ENCODE results near the gene SYNDIG1L. TPM values are rescaled to one million over a fixed set of nuclear protein-coding genes. Genes with fewer than 3 reads are reported as not detected.

SYNDIG1L gene
- total and polyA plus RNA-seq, 4 donors, result 0.38 to 1.2 (median 0.79) TPM

DNA sequence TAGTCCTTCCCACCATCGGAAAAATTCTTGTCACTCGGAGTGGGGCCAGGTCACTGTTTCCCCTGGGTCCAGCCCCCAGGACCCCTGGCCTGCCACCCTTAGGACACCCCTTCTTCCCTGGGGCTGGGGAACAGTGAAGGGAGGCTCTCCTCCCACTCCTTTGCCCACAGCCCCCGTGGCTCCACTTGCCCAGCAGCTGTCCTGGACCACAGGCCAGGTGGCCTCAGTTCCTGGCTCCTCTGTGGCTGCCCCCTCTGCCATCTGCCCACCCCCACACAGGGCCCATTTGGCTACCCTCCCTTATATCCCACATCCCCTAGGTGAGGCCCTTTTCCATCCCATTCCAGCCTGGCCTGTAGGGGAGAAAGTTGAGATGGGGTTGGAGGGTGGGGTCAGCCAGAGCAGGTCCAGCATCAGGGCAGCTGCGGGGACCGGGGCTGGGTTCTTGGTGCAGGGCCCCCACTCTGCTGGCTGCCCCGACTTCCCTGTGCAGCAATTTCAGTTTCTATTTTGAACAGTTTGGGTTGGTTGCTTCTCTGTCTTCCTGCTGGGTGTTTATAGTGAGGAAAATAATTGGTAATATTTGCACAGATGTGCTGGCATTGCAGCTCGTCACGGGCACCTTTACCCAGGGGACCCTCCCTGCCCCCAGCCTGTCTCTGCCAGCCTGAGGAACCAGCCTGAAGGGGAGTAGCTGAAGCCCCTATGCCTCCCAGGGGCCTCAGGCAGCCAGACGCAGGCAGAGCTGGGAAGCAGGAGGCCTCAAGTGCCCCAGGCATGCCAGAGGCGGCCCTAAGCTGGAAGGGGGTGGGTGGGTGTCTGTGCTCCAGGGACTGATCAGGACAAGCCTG lies 23.4 kb downstream of the SYNDIG1L start:
- H3K27ac ChIP-seq (ENCODE audit: low read depth in 1 of 2, low read length in 2 of 2), result no peak overlapping the region
- DNase-seq (peak in 1 of 2 donors; percentile 56), ATAC-seq (ENCODE audit: low FRiP score) (no peak)
- no peaks in the 10 kb centered on the region for H3K36me3 ChIP-seq (ENCODE audit: control insufficient read depth in 1 of 2, insufficient read depth in 2 of 2, low read length in 1 of 2)
- H3K4me3 ChIP-seq (ENCODE audit: low read length in 2 of 2), result no peak overlapping the region
- H3K27me3 ChIP-seq (ENCODE audit: control insufficient read depth in 1 of 2, insufficient read depth in 2 of 2, low read length in 1 of 2), result no peaks in the 10 kb centered on the region
- intact Hi-C loops (cut with DNase I), result no loop called here
- H3K9me3 ChIP-seq (ENCODE audit: control insufficient read depth, low read length), result no peaks in the 10 kb centered on the region
- H3K4me1 ChIP-seq (ENCODE audit: control insufficient read depth in 1 of 2, insufficient read depth in 2 of 2, low read length in 2 of 2), result no peaks in the 10 kb centered on the region
- WGBS, 2 donors, result 50 to 54% methylated on average over 10 of the region's 10 CpGs

DNA sequence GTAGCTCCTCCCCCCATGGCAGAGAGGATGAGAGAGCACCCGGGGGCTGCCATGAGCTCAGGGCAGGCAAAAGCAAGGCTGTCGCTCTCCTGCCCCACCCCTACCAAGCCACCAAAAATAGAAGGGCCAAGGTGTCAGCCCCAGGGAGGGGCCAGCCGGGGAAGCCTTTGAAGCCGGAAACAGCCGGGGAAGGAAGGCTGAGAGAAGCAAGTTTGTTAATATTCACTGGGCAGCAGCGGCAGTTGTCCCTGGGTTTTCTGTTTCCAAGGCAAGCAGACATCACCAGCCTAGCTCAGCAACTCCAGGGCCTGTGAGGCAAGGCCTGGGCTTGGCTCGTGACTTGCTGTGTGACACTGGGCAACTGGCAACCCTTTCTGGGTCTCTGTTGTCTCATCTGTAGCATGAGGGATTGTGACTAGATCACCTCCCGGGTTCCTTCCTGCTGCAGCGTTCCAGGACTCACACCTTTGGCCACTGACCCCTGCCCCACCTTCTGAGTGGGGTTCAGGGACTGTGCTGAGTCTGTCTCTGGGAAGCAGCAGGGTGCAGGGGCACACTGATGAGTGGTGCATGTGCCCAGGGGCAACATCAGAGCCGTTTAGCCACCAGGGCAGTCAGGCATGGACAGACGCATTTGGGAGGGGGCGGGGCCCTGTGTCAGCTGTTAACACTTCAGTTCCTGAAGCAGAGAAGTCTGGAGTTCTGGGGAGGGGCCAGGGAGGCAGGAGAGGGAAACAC lies 24.3 kb downstream of the SYNDIG1L start:
- intact Hi-C loops (cut with DNase I), result no loop called here

DNA sequence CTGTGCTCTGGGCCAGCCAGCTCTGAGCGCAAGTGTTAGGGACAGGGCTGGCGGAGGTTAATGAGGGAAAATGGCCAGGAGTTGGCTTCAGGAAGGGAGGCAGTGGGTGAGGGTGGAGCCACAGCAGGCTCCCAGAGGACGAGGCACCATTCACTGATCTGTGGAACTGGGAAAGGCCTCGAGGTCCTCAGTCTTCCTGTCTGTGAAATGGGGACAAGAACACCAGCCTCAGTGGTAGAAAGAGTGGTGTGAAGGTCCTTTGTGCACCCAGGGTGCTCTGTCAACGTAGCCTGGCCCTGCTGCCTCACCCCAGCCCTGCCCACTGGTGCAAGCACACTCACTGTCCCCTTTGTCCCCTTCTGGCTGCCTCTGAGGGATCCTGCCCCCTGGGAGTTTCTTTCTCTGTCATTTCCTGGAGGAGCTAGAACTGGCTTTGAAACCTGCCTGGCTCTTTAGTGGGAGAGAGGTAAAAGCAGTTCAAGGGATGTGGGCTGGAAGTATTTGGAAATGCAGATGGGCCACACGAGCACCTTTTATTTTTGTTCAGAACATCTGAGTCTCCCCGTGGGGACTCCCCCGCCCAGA lies 25.0 kb downstream of the SYNDIG1L start:
- no peak for DNase-seq
- H3K4me3 ChIP-seq (ENCODE audit: low read length in 2 of 2), result no peak overlapping the region
- no peaks in the 10 kb centered on the region for H3K36me3 ChIP-seq (ENCODE audit: control insufficient read depth in 1 of 2, insufficient read depth in 2 of 2, low read length in 1 of 2)
- intact Hi-C loops (cut with DNase I), result no loop called here
- no peak overlapping the region for H3K27ac ChIP-seq (ENCODE audit: low read depth in 1 of 2, low read length in 2 of 2)
- WGBS, 2 donors, result 43 to 46% methylated on average over 8 of the region's 8 CpGs
- H3K4me1 ChIP-seq (ENCODE audit: control insufficient read depth in 1 of 2, insufficient read depth in 2 of 2, low read length in 2 of 2), result no peaks in the 10 kb centered on the region
- H3K27me3 ChIP-seq (ENCODE audit: control insufficient read depth in 1 of 2, insufficient read depth in 2 of 2, low read length in 1 of 2), result no peaks in the 10 kb centered on the region
- ATAC-seq (ENCODE audit: low FRiP score), result peak; percentile 22
- H3K9me3 ChIP-seq (ENCODE audit: control insufficient read depth, low read length), result no peaks in the 10 kb centered on the region

More for the DNA sequence above, 24.3 kb downstream of the SYNDIG1L start:
- Histone ChIP-seq H3K9me3 (ENCODE audit: control insufficient read depth, low read length) (no peaks in the 10 kb centered on the region), H3K27ac (ENCODE audit: low read depth in 1 of 2, low read length in 2 of 2) (no peak overlapping the region), H3K27me3 (ENCODE audit: control insufficient read depth in 1 of 2, insufficient read depth in 2 of 2, low read length in 1 of 2) (no peaks in the 10 kb centered on the region), H3K4me1 (ENCODE audit: control insufficient read depth in 1 of 2, insufficient read depth in 2 of 2, low read length in 2 of 2) (no peaks in the 10 kb centered on the region), H3K36me3 (ENCODE audit: control insufficient read depth in 1 of 2, insufficient read depth in 2 of 2, low read length in 1 of 2) (no peaks in the 10 kb centered on the region), H3K4me3 (ENCODE audit: low read length in 2 of 2) (no peak overlapping the region)
- peak; percentile 5 for ATAC-seq (ENCODE audit: low FRiP score)
- peak in 1 of 2 donors; percentile 69 for DNase-seq
- 4 to 8% methylated on average over 12 of the region's 12 CpGs for WGBS, 2 donors

DNA sequence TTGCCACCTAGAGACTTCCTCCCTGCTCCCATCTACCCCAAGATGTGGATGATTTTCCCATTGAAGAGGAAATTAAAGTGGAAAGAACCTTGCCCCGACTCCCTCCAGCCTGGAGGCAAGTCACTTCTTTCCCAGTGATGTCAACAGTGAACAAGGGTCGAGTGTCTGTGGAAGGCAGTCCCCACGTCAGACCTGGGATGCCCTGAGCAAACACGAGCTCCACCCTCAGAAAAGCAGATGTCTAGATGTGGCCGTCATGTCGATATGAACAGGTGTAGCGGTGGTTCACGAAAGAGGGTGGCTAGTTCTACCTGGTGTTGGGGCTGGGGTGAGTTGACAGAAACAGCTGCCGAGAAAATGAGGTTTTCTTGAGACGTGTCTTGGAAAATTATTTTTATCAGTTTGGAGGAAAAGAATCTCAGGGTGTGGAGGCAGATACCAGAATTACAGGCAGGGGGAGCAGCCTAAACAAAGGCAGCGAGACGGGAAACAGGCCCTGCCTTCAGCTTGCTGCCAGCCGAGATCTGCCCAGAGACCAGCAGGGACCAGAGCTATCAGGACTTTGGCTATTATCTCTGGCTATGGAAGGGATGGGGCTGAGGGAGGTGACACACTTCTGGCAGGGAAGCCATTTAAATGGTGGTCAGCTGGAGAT lies 25.9 kb downstream of the SYNDIG1L start:
- H3K4me3 ChIP-seq (ENCODE audit: low read length in 2 of 2), result no peak overlapping the region
- H3K36me3 ChIP-seq (ENCODE audit: control insufficient read depth in 1 of 2, insufficient read depth in 2 of 2, low read length in 1 of 2), result no peaks in the 10 kb centered on the region
- intact Hi-C loops (cut with DNase I), result no loop called here
- H3K4me1 ChIP-seq (ENCODE audit: control insufficient read depth in 1 of 2, insufficient read depth in 2 of 2, low read length in 2 of 2), result no peaks in the 10 kb centered on the region
- H3K27ac ChIP-seq (ENCODE audit: low read depth in 1 of 2, low read length in 2 of 2), result no peak overlapping the region
- no peak for ATAC-seq (ENCODE audit: low FRiP score)
- H3K9me3 ChIP-seq (ENCODE audit: control insufficient read depth, low read length), result no peaks in the 10 kb centered on the region
- no peak for DNase-seq
- no peaks in the 10 kb centered on the region for H3K27me3 ChIP-seq (ENCODE audit: control insufficient read depth in 1 of 2, insufficient read depth in 2 of 2, low read length in 1 of 2)
- 47 to 51% methylated on average over 13 of the region's 13 CpGs for WGBS, 2 donors

DNA sequence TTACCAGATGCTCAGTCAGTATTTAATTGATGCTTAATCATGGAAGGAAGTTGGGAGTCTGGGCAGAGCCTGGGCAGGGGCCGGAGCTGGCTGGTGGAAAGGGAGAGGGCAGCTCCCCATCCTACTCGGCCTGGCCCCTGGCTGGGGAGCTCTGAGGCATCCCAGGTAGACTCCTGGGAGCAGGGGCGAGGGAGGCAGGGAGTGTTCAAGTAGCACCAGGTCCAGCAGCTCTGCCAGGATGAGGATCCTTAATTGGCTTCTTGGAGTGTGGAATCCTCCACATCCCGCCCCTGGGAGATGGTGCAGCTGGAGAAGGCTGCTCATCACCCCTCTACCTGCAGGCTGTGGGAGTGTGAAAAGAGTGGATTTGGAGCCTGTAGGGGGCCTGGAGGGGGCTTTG lies 30.9 kb downstream of the SYNDIG1L start:
- Histone ChIP-seq H3K4me3 (ENCODE audit: low read length in 2 of 2) (no peak overlapping the region), H3K36me3 (ENCODE audit: control insufficient read depth in 1 of 2, insufficient read depth in 2 of 2, low read length in 1 of 2) (no peaks in the 10 kb centered on the region), H3K27me3 (ENCODE audit: control insufficient read depth in 1 of 2, insufficient read depth in 2 of 2, low read length in 1 of 2) (no peaks in the 10 kb centered on the region), H3K27ac (ENCODE audit: low read depth in 1 of 2, low read length in 2 of 2) (no peak overlapping the region), H3K4me1 (ENCODE audit: control insufficient read depth in 1 of 2, insufficient read depth in 2 of 2, low read length in 2 of 2) (no peaks in the 10 kb centered on the region), H3K9me3 (ENCODE audit: control insufficient read depth, low read length) (no peaks in the 10 kb centered on the region)
- no peak for DNase-seq
- intact Hi-C loops (cut with DNase I), result no loop called here
- no peak for ATAC-seq (ENCODE audit: low FRiP score)
- WGBS, 2 donors, result 63 to 73% methylated on average over 4 of the region's 4 CpGs

DNA sequence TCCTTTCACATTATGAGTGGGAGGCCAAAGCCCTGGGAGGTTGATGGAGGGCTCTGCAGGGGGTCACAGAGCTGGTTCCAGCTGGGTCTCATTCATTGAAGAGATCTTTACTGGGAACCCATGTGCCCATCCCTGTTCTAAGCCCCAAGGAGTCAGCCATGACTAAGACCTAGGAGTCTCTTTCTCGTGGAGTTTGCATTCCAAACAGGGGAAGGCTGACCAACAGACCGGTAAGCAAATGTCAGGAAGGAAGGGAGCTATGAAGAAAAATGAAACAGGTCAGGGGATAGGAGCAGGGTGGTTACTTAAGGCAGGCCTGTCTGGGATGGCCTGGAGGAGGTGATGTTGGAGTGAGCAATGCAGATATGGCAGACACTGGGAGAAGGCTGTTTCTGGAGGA lies 31.5 kb downstream of the SYNDIG1L start:
- no peaks in the 10 kb centered on the region for H3K36me3 ChIP-seq (ENCODE audit: control insufficient read depth in 1 of 2, insufficient read depth in 2 of 2, low read length in 1 of 2)
- DNase-seq, result no peak
- H3K4me1 ChIP-seq (ENCODE audit: control insufficient read depth in 1 of 2, insufficient read depth in 2 of 2, low read length in 2 of 2), result no peaks in the 10 kb centered on the region
- no peak for ATAC-seq (ENCODE audit: low FRiP score)
- no peaks in the 10 kb centered on the region for H3K9me3 ChIP-seq (ENCODE audit: control insufficient read depth, low read length)
- no peaks in the 10 kb centered on the region for H3K27me3 ChIP-seq (ENCODE audit: control insufficient read depth in 1 of 2, insufficient read depth in 2 of 2, low read length in 1 of 2)
- intact Hi-C loops (cut with DNase I), result no loop called here
- H3K4me3 ChIP-seq (ENCODE audit: low read length in 2 of 2), result no peak overlapping the region
- WGBS, 2 donors, result 41 to 52% methylated on average over 2 of the region's 2 CpGs
- H3K27ac ChIP-seq (ENCODE audit: low read depth in 1 of 2, low read length in 2 of 2), result no peak overlapping the region

DNA sequence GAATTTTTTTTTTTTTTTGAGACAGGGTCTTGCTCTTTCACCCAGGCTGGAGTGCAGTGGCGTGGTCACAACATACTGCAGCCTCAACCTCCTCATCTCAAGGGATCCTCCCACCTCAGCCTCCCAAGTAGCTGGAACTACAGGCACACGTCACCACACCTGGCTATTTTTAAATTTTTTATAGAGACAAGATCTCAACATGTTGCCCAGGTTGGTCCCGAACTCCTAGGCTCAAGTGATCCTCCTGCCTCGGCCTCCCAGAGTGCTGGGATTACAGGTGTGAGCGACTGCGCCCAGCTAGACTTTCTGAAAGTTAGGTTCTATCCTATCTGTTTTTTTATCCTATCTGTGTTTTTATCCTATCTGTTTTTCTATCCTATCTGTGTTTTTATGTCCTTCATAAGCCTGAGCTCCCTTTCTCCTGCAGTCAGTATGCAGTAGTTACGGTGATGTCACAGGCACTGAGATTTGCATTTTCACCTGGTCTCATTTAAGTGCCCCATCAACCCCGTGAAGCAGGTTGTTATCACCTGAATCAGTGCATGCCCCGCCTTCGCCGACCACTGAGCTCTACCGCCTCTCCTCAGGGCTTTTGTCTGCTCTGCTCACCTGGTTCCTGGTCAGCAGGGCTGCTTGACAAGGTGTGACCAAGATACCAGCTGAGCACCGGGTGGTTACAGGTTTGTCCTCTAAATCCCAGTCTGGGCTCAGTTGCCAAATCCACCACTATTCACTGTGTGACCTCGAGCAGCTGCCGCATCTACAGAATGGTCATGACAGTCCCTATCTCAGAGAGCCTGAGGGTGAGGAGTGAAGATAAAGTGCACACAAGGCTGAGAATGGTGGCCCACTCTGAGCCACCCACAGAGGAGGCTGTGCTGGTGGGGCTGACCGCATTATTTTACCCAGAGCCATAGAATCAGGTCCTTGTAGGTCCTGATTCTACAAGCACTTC lies 33.1 kb downstream of the SYNDIG1L start:
- no peak for DNase-seq

DNA sequence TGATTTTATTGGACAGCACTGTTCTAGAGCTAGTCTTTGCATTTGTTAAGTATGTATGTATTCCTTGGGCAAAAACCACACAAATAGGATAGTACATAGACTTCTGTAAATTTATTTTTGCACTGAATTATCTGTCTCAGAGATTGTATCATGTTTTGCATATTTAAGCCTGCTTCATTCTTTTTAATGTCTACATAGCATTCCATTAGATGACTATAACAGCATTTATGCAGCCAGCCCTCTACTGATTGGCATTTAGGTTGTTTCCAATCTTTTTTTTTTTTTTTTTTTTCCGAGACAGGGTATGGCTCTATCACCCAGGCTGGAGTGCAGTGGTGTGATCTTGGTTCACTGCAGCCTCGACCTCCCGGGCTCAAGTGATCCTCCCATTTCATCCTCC lies 34.5 kb downstream of the SYNDIG1L start:
- no peaks in the 10 kb centered on the region for H3K36me3 ChIP-seq (ENCODE audit: control insufficient read depth in 1 of 2, insufficient read depth in 2 of 2, low read length in 1 of 2)
- no peak overlapping the region for H3K27ac ChIP-seq (ENCODE audit: low read depth in 1 of 2, low read length in 2 of 2)
- H3K27me3 ChIP-seq (ENCODE audit: control insufficient read depth in 1 of 2, insufficient read depth in 2 of 2, low read length in 1 of 2), result no peaks in the 10 kb centered on the region

More for the DNA sequence above, 33.1 kb downstream of the SYNDIG1L start:
- no peaks in the 10 kb centered on the region for H3K4me1 ChIP-seq (ENCODE audit: control insufficient read depth in 1 of 2, insufficient read depth in 2 of 2, low read length in 2 of 2)
- H3K27ac ChIP-seq (ENCODE audit: low read depth in 1 of 2, low read length in 2 of 2), result no peak overlapping the region
- no peaks in the 10 kb centered on the region for H3K9me3 ChIP-seq (ENCODE audit: control insufficient read depth, low read length)
- H3K27me3 ChIP-seq (ENCODE audit: control insufficient read depth in 1 of 2, insufficient read depth in 2 of 2, low read length in 1 of 2), result no peaks in the 10 kb centered on the region
- H3K36me3 ChIP-seq (ENCODE audit: control insufficient read depth in 1 of 2, insufficient read depth in 2 of 2, low read length in 1 of 2), result no peaks in the 10 kb centered on the region
- H3K4me3 ChIP-seq (ENCODE audit: low read length in 2 of 2), result no peak overlapping the region
- intact Hi-C loops (cut with DNase I), result no loop called here
- whole genome bisulfite sequencing, 2 donors, result 87% methylated on average over 16 of the region's 16 CpGs
- ATAC-seq (ENCODE audit: low FRiP score), result no peak

More for the DNA sequence above, 34.5 kb downstream of the SYNDIG1L start:
- H3K4me1 ChIP-seq (ENCODE audit: control insufficient read depth in 1 of 2, insufficient read depth in 2 of 2, low read length in 2 of 2), result no peaks in the 10 kb centered on the region
- no peak for ATAC-seq (ENCODE audit: low FRiP score)
- intact Hi-C loops (cut with DNase I), result no loop called here
- H3K9me3 ChIP-seq (ENCODE audit: control insufficient read depth, low read length), result no peaks in the 10 kb centered on the region
- H3K4me3 ChIP-seq (ENCODE audit: low read length in 2 of 2), result no peak overlapping the region
- 84 to 89% methylated on average over 3 of the region's 3 CpGs for WGBS, 2 donors
- DNase-seq, result no peak
